Mesothelial cell of epicardium (in vitro differentiated cells): Measurements from ENCODE around the gene SMIM14. TPM values are rescaled to one million over a fixed set of nuclear protein-coding genes. Genes with fewer than 3 reads are reported as not detected.

ENCODE experiments used
- DNase-seq, 2 experiments: peaks; one replicate each; pipeline ENCODE4 v3.0.0; 2021; ENCODE audit warnings: low spot score in 2 of 2; ENCODE audit not compliant: unreplicated experiment in 2 of 2
- H3K27ac Mint-ChIP-seq: 2 replicates; pipeline ENCODE4 v1.8.0; 2021; ENCODE audit warnings: mixed read lengths
- H3K27me3 Mint-ChIP-seq: 2 replicates; pipeline ENCODE4 v1.8.0; 2021; ENCODE audit warnings: low read depth, mixed read lengths
- H3K36me3 Mint-ChIP-seq: 2 replicates; pipeline ENCODE4 v1.8.0; 2021; ENCODE audit warnings: mixed read lengths
- H3K4me1 Mint-ChIP-seq: 2 replicates; pipeline ENCODE4 v1.8.0; 2021; ENCODE audit warnings: mixed read lengths
- H3K4me3 Mint-ChIP-seq: 2 replicates; pipeline ENCODE4 v1.8.0; 2021; ENCODE audit warnings: mild to moderate bottlenecking, moderate library complexity, mixed read lengths
- H3K9me3 Mint-ChIP-seq: 2 replicates; pipeline ENCODE4 v1.8.0; 2021; ENCODE audit warnings: mixed read lengths
- total RNA-seq: library from RNA; stranded (reverse); gene quantifications from 3 replicates; pipeline ENCODE4 v1.2.1, GENCODE V29; 2021
- TF ChIP-seq, protein P1 (sequence below): fragments of 200-600 bp; sonication (generic); IDR thresholded peaks from one replicate; pipeline ENCODE4 v1.5.0; 2021; ENCODE audit warnings: antibody characterized with exemption; ENCODE audit not compliant: unreplicated experiment

Gene SMIM14
- total RNA-seq, 1 donor from 2014 or later, result 15.9 TPM

DNA sequence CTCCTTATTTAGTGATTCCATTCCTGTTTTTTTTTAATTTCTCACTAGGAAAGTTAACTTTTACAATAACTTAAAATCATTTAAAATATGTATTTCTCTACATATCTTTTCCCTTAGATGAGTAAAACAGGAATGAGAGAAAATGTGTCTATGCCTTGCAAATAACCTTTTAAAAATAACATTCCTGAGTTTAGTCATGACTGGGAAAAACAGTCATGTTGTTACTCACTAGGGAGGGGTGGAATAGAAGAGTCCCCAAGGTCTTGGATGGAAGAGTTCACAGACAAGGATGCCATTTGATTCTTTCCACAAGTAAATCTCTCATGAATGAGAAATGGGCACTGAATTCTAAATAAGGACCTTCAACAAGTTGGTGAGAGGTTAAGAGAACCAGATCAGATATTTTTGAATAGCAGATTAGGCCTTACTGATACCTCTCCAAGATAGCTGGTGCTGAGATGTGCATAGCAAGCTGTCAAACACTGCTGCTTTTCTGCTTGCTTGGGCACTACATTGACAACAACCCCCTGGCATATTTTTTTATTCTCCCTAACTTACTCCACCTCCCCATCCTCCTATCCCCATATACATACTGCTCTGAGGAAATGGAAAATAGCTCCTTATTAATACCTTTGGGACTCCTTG, 136.5 kb downstream of the SMIM14 start:
- Mint-ChIP-seq H3K36me3 (peaks cover 43% of the 10 kb centered on the region), H3K27ac (no peak overlapping the region), H3K4me1 (no peaks in the 10 kb centered on the region), H3K27me3 (no peaks in the 10 kb centered on the region), H3K4me3 (no peak overlapping the region), H3K9me3 (no peaks in the 10 kb centered on the region)
- TF ChIP-seq, protein P1, sequence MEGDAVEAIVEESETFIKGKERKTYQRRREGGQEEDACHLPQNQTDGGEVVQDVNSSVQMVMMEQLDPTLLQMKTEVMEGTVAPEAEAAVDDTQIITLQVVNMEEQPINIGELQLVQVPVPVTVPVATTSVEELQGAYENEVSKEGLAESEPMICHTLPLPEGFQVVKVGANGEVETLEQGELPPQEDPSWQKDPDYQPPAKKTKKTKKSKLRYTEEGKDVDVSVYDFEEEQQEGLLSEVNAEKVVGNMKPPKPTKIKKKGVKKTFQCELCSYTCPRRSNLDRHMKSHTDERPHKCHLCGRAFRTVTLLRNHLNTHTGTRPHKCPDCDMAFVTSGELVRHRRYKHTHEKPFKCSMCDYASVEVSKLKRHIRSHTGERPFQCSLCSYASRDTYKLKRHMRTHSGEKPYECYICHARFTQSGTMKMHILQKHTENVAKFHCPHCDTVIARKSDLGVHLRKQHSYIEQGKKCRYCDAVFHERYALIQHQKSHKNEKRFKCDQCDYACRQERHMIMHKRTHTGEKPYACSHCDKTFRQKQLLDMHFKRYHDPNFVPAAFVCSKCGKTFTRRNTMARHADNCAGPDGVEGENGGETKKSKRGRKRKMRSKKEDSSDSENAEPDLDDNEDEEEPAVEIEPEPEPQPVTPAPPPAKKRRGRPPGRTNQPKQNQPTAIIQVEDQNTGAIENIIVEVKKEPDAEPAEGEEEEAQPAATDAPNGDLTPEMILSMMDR, result no peak
- no peak for DNase-seq

DNA sequence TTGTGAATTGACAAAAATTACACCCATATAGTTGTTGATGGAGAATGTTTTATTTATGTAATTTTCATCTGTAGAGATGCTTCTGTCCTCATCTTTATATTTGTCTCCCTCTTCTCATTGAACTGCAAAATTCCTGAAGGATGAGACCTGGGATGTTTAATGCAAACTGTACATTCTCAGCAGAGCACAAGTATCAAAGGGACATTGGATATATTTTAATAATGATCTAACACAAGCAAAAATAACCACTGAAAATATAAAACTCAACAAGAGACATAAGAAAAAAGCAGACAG, 140.0 kb downstream of the SMIM14 start:
- Mint-ChIP-seq H3K36me3 (peaks cover 25% of the 10 kb centered on the region), H3K27me3 (no peaks in the 10 kb centered on the region), H3K4me3 (no peak overlapping the region), H3K9me3 (no peaks in the 10 kb centered on the region), H3K4me1 (no peaks in the 10 kb centered on the region), H3K27ac (no peak overlapping the region)
- DNase-seq, result no peak
- TF ChIP-seq, protein P1, result no peak

DNA sequence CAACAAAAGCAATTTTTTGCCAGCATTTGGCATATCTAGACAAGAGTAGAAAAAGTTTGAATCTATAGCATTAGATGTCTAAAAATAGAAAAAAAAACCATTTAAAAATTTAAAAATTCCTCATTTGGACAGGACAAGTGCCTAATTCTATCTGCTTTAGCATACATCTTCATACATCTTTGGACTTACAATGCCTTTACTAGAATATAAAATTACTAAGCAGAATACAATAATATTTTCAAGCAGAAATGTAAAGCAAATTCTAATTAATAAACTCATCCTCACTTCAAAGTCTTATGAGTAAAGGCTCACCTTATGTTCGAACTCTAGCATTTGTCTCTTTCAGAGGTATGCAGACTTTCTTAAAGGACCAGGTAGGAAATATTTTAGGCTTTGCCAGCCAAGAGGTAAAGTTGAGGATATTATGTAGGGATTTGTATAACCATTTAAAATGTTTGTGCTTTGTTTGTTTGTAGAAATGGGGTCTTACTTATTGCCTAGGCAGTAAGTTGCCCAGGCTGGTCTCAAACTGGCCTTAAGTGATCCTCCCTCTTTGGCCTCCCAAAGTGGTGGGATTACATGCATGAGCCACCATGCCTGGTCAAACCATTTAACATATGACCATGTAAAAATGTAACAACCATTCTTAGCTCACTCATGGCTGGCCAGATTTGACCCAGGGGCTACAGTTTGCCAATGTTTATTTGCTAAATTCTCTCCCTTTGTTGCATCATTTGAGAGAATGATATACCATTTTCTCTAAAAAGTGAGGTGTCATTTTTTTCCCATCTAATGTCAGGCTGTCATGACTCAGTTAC, 140.5 kb downstream of the SMIM14 start:
- Mint-ChIP-seq H3K4me3 (no peak overlapping the region), H3K27me3 (no peaks in the 10 kb centered on the region), H3K9me3 (no peaks in the 10 kb centered on the region), H3K4me1 (no peaks in the 10 kb centered on the region), H3K27ac (no peak overlapping the region), H3K36me3 (peaks cover 19% of the 10 kb centered on the region)
- TF ChIP-seq, protein P1, result no peak
- DNase-seq, result no peak

Other genes with a start within 250 kb of the SMIM14 start
- gene KLB, start 231.9 kb downstream of the SMIM14 start, total RNA-seq, result not detected in 3 replicates
- gene RPL9, start 179.9 kb downstream of the SMIM14 start, total RNA-seq, result 1,647 to 1,774 TPM (median 1,761 TPM) in 3 replicates
- 15.8 to 19.1 TPM (median 16.3 TPM) in 3 replicates for gene LIAS, start 179.8 kb downstream of the SMIM14 start, total RNA-seq
- gene UGDH, start 111.4 kb downstream of the SMIM14 start, total RNA-seq, result 76.2 to 77.1 TPM (median 76.6 TPM) in 3 replicates
- 68.1 to 68.7 TPM (median 68.5 TPM) in 3 replicates for gene UBE2K, start 59.3 kb upstream of the SMIM14 start, total RNA-seq